ENCODE data around the gene NUDCD3. TPM values are rescaled to one million over a fixed set of nuclear protein-coding genes. Genes with fewer than 3 reads are reported as not detected.

NUDCD3 gene
- total RNA-seq, 1 experiment from 2014 or later = 94.6 TPM

GRCh38 chr7:44402401-44403060, 87.9 kb downstream of the NUDCD3 start:
- Histone ChIP-seq H2AFZ (ENCODE audit: low read depth, low read length, poor library complexity, severe bottlenecking) (no peak overlapping the region), H3K4me3 (replicated peaks in 1 of 2; ENCODE audit: low read depth in 1 of 2, low read length in 2 of 2) (no peak overlapping the region), H3K4me1 (ENCODE audit: control insufficient read depth in 1 of 2, insufficient read depth in 2 of 2, low read length in 2 of 2) (no peaks in the 10 kb centered on the region), H3K27me3 (ENCODE audit: insufficient read depth, low read length) (no peaks in the 10 kb centered on the region), H4K20me1 (ENCODE audit: insufficient read depth) (no peaks in the 10 kb centered on the region), H3K9me2 (ENCODE audit: insufficient read depth) (no peaks in the 10 kb centered on the region), H3K9ac (ENCODE audit: low read length) (no peak overlapping the region), H3K9me3 (ENCODE audit: control insufficient read depth in 1 of 2, insufficient read depth in 1 of 2, low read depth in 1 of 2, low read length in 2 of 2) (no peaks in the 10 kb centered on the region), H3K36me3 (ENCODE audit: control insufficient read depth in 1 of 2, insufficient read depth in 2 of 2, low read length in 2 of 2) (peaks cover 0 to 4% of the 10 kb centered on the region in 2 experiments; a peak in 1 of 4 replicates), H3K4me2 (ENCODE audit: low read length) (no peak overlapping the region), H3K79me2 (ENCODE audit: insufficient read depth, low read length) (no peaks in the 10 kb centered on the region; the same call in 1 of the 2 replicates), H3K27ac (ENCODE audit: low read depth, low read length) (no peak overlapping the region)
- CTCF ChIA-PET = no interaction called here
- RAD21 ChIA-PET (ENCODE audit: low non-redundant PET in 1 of 2, low total read pairs in 2 of 2, uncharacterized antibody in 2 of 2, unreplicated experiment in 2 of 2) = no interaction called here
- POLR2A ChIA-PET = no interaction called here
- intact Hi-C loops (cut with micrococcal nuclease) = no loop called here
- BruUV-seq (replicated peaks) = no TSS peak
- ATAC-seq (no peak), DNase-seq (ENCODE audit: low read depth, low spot score) (no peak)
- TF ChIP-seq ATF3 (IDR thresholded peaks at IDR 0.05) (no peak), MAX (IDR thresholded peaks at IDR 0.05) (no peak), EZH2 (IDR thresholded peaks at IDR 0.05) (no peak), EZH2phosphoT487 (IDR thresholded peaks at IDR 0.05; ENCODE audit: borderline replicate concordance) (no peak), SRF (IDR thresholded peaks at IDR 0.05; ENCODE audit: low read depth) (no peak), EGR1 (IDR thresholded peaks at IDR 0.05; ENCODE audit: low read depth) (no peak), JUND (IDR thresholded peaks at IDR 0.05) (no peak)

- intact Hi-C loops (cut with micrococcal nuclease) = no loop called here
- DNase-seq (ENCODE audit: low read depth, low spot score) = no peak
These were observed 88.8 kb downstream of the NUDCD3 start for GRCh38 chr7:44401692-44402091.

More at GRCh38 chr7:44401692-44402091, 88.8 kb downstream of the NUDCD3 start:
- H3K4me2 ChIP-seq (ENCODE audit: low read length) = no peak overlapping the region
- H3K36me3 ChIP-seq (ENCODE audit: control insufficient read depth in 1 of 2, insufficient read depth in 2 of 2, low read length in 2 of 2) = peaks cover 0 to 4% of the 10 kb centered on the region in 2 experiments; a peak in 1 of 4 replicates
- no peaks in the 10 kb centered on the region for H3K4me1 ChIP-seq (ENCODE audit: control insufficient read depth in 1 of 2, insufficient read depth in 2 of 2, low read length in 2 of 2)
- ChIA-PET RAD21 (ENCODE audit: low non-redundant PET in 1 of 2, low total read pairs in 2 of 2, uncharacterized antibody in 2 of 2, unreplicated experiment in 2 of 2) (no interaction called here), POLR2A (no interaction called here), CTCF (no interaction called here)
- H3K9me3 ChIP-seq (ENCODE audit: control insufficient read depth in 1 of 2, insufficient read depth in 1 of 2, low read depth in 1 of 2, low read length in 2 of 2) = no peaks in the 10 kb centered on the region
- no peak overlapping the region for H3K4me3 ChIP-seq (replicated peaks in 1 of 2; ENCODE audit: low read depth in 1 of 2, low read length in 2 of 2)
- BruUV-seq (replicated peaks) = no TSS peak
- no peak overlapping the region for H3K27ac ChIP-seq (ENCODE audit: low read depth, low read length)
- H4K20me1 ChIP-seq (ENCODE audit: insufficient read depth) = no peaks in the 10 kb centered on the region
- H3K27me3 ChIP-seq (ENCODE audit: insufficient read depth, low read length) = no peaks in the 10 kb centered on the region
- no peaks in the 10 kb centered on the region for H3K79me2 ChIP-seq (ENCODE audit: insufficient read depth, low read length)
- ATAC-seq = no peak
- H3K9ac ChIP-seq (ENCODE audit: low read length) = no peak overlapping the region
- H3K9me2 ChIP-seq (ENCODE audit: insufficient read depth) = no peaks in the 10 kb centered on the region
- no peak overlapping the region for H2AFZ ChIP-seq (ENCODE audit: low read depth, low read length, poor library complexity, severe bottlenecking)
- TF ChIP-seq EGR1 (IDR thresholded peaks at IDR 0.05; ENCODE audit: low read depth) (no peak), ATF3 (IDR thresholded peaks at IDR 0.05) (no peak)
